ENCODE results near the gene SBK2. TPM values are rescaled to one million over a fixed set of nuclear protein-coding genes. Genes with fewer than 3 reads are reported as not detected.

The SBK2 gene
- total RNA-seq, 1 donor from 2014 or later, result 15.6 TPM

DNA sequence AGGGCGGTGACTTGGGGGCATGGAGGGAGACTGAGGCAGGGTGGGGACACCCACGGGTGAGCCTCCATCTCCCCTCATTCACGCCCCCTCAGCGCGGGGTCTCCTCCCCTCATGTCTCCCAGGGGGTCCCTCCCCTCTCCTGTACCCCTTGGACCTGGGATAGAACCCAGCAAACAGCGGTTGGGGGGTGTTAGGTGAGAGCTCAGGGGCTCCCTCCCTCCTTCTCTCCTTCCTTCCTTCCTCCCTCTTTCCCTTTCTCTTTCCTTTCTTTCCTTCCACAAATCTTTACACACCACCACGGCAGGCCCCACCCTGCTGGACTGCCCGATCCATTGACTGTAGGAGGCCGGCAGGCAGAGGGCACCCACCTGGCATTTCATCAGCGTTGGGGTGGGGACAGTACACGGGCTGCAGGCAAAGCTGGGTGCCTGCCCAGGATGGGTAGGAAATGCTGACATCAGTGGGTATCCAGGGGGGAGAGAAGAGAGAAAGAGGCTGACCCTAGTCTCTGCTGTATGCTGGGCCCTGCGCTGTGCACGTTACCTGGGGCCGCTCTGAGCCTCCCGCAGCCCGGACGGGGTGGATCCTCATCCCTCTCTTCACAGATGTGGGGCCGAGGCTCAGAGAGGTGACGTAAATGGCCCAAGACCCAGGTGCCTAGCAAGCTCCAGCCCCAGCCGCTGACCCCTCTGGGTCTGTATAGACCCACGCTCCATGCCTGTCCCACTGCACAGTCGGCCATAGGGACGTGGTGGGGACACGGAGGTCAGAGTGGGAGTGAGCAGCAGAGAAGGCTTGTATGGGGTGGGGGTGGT lies 45.2 kb downstream of the SBK2 start:
- ATAC-seq (ENCODE audit: poor library complexity) (no peak), DNase-seq (no peak)
- intact Hi-C loops (cut with DNase I), result no loop called here

- intact Hi-C loops (cut with DNase I), result no loop called here
- no peak for ATAC-seq (ENCODE audit: poor library complexity)
- DNase-seq, result no peak
These were observed 46.2 kb downstream of the SBK2 start for GRCh38 chr19:55490478-55491432.

- DNase-seq, result no peak
- ATAC-seq (ENCODE audit: poor library complexity), result no peak
These were observed 47.0 kb downstream of the SBK2 start for GRCh38 chr19:55489711-55490477.

DNA sequence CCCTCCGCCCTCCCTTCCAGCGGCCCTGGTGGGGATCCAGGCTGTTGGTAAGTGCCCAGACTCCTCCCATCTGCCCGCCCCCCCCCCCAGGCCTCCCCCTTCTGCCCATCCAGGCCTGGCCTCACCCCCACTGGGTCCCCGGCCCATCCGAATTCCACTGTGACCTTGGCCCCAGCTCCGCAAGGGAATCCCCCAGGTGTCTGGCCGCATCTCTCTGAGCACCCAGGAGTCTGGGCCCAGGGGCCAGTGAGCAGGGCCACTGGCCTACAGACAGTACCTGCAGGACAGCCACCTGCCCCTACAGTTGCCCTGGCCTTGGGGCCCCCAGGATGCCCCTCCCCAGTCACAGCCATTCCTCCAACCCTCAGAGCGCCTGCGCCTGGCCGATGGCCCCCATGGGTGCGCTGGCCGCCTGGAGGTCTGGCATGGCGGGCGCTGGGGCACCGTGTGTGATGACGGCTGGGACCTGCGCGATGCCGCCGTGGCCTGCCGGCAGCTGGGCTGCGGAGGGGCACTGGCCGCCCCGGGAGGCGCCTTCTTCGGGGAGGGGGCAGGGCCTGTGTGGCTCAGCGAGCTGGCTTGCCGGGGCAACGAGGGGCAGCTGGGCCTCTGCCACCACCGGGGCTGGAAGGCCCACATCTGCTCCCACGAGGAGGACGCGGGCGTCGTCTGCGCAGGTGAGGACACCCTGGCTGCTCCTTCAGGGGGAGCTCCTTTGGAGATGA lies 47.8 kb downstream of the SBK2 start:
- intact Hi-C loops (cut with DNase I), result no loop called here
- DNase-seq (no peak), ATAC-seq (ENCODE audit: poor library complexity) (no peak)

More at GRCh38 chr19:55489711-55490477, 47.0 kb downstream of the SBK2 start:
- intact Hi-C loops (cut with DNase I), result no loop called here

GRCh38 chr19:55487924-55488687 lies 48.8 kb downstream of the SBK2 start, which contains the start of gene SSC5D:
Gene SSC5D (plus strand): TSS chr19:55488436. CDS start chr19:55488590, 154 bp downstream.
- no peak for ATAC-seq (ENCODE audit: poor library complexity)
- DNase-seq, result no peak
- intact Hi-C loops (cut with DNase I), result no loop called here

- DNase-seq (peak; percentile 75), ATAC-seq (ENCODE audit: poor library complexity) (peak; percentile 50)
- intact Hi-C loops (cut with DNase I), result no loop called here
These were observed 49.7 kb downstream of the SBK2 start for GRCh38 chr19:55486971-55487923.

DNA sequence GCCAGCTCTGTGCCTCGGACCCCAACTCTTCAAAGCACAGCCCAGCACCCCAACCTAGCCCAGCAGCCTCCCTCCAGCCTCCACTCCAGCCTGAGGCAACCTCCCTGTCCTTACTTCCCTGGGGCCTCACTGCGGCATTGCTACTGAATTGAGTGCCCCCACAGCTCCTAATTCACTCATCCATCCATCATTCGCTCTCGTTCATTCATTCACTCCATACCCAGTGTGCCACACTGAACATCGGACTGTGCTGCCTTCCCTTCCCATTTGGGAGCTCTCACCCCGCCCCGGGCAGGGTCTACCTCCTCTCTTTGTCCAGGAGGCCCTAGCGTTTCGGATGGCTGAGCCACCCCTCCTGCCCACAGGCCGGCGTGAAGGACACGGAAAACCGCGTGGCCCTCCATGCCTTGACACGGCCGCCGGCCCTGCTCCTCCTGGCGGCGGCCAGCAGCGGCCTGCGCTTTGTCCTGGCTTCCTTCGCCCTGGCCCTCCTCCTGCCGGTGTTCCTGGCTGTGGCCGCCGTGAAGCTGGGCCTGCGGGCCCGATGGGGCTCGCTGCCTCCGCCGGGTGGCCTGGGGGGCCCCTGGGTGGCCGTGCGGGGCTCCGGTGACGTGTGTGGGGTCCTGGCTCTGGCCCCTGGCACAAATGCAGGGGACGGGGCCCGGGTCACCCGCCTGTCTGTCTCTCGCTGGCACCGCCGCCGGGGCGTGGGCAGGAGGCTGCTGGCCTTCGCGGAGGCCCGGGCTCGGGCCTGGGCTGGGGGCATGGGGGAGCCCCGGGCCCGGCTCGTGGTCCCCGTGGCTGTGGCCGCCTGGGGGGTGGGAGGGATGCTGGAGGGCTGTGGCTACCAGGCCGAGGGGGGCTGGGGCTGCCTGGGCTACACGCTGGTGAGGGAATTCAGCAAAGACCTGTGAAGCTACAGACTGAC lies 50.6 kb downstream of the SBK2 start:
- intact Hi-C loops (cut with DNase I), result no loop called here
- no peak for DNase-seq
- no peak for ATAC-seq (ENCODE audit: poor library complexity)

DNA sequence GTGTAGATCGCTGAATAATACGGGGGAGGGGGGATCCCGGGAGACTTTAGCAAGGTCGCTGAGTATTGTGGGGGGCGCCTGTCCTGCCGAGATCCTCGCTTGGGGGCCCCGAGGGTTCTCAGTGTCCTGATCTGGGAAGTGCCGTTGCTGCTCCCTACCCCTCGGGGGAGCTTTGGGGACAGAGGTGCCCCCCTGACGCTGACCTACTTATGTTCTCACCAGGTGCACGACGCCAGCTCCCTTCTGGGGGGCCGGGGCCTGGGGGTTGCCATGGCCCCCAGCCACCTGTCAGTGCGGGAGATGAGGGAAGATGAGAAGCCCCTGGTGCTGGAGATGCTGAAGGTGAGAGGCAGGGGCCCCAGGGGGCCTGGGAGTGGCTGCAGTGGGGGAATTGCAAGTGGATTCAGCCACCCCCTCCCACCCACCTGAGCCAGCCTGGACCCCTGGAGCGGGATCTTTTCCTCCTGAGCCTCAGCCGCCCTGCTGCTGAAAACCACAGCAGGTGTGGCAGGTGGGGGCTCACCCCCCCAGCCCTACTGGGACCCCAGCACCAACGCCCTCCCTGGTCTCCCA lies 51.4 kb downstream of the SBK2 start:
- DNase-seq (no peak), ATAC-seq (ENCODE audit: poor library complexity) (no peak)
- intact Hi-C loops (cut with DNase I), result no loop called here

- DNase-seq (peak; percentile 64), ATAC-seq (ENCODE audit: poor library complexity) (peak; percentile 71)
- intact Hi-C loops (cut with DNase I), result no loop called here
These were observed 52.1 kb downstream of the SBK2 start, which contains the start of gene NAT14 for GRCh38 chr19:55484593-55485438. Gene NAT14 (plus strand): TSS chr19:55485188. CDS start chr19:55485709, 521 bp downstream.

- DNase-seq (no peak), ATAC-seq (ENCODE audit: poor library complexity) (no peak)
- intact Hi-C loops (cut with DNase I), result no loop called here
These were observed 53.0 kb downstream of the SBK2 start for GRCh38 chr19:55483706-55484592.

DNA sequence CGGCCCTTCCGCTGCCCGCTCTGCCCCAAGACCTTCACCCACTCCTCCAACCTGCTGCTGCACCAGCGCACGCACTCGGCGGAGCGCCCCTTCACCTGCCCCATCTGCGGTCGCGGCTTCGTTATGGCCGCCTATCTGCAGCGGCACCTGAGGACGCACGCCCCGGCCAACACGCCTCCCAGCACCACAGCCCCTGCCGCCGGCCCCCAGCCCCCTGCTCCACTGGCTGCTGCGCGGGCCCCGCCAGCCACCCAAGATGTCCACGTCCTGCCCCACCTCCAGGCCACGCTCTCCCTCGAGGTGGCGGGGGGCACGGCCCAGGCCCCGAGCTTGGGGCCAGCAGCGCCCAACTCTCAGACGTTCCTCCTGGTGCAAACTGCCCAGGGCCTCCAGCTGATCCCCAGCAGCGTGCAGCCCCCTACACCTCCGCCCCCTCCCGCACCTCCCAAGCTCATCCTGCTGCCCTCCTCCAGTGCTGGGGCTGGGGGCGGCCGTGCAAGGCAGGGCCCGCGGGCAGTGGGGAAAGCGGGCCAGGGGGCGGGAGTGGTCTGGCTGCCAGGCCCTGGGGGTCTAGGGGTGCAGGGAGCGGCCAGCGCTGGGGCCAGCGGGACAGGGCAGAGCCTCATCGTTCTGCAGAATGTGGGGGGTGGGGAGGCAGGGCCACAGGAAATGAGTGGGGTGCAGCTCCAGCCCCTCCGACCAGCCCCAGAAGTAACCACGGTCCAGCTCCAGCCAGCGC lies 53.8 kb downstream of the SBK2 start:
- DNase-seq (no peak), ATAC-seq (ENCODE audit: poor library complexity) (no peak)
- intact Hi-C loops (cut with DNase I), result no loop called here

- DNase-seq (no peak), ATAC-seq (ENCODE audit: poor library complexity) (no peak)
- intact Hi-C loops (cut with DNase I), result no loop called here
These were observed 54.6 kb downstream of the SBK2 start for GRCh38 chr19:55482156-55482961.

All from Right ventricle myocardium superior (tissue), 1 donor.